ENCODE data around the gene OGFOD3.

OGFOD3 gene

DNA sequence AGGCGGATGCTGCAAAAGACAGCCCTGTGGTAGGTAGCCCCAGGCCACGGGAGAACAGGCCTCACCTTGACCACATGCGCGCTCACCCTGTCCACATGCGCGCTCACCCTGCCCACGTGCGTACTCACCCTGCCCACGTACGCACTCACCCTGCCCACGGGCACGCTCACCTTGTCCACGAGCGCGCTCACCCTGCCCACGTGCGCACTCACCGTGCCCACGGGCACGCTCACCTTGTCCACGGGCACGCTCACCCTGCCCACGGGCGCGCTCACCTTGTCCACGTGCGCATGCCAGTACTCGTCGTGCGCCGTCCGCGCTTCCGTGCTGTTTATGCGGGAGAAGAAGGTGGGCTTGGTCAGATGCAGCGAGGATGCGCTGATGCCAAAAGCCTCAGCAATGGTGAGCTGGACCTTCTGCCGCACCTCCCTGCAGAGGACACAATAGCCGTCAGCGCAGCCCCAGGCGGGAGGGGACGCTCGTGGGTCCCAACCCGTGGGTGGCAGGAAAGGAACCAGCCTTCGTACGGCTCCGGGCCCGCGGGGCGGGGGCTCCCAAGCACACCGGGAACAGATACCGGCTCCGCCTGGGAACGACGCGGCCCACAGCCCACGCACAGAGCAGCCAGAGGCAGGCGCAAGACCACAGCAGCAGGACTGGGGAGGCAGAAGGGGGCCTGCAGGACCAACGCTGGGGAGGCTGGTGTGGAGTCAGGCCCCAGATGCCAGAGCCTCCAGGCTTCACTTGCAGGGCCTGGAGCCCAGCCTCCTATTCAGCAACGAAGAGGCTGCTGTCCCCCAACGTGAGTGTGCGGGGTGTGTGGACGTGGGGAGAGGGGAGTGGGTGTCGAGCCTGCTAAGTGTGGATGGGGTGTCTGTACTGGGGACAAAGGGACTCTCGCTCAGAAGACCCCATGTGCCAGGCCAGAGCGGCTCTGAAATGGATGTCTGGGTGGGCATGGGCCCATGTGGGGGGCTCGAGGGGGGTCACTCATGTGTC, 14.4 kb downstream of the OGFOD3 start:
- TF ChIP-seq CTCF (IDR thresholded peaks at IDR 0.05; ENCODE audit: low read depth, low read length) = no peak
- H3K9me3 ChIP-seq = no peaks in the 10 kb centered on the region
- H3K36me3 ChIP-seq = no peaks in the 10 kb centered on the region
- H3K27me3 ChIP-seq = no peaks in the 10 kb centered on the region
- peaks cover 14% of the 10 kb centered on the region for H3K4me1 ChIP-seq
- H3K4me3 ChIP-seq (ENCODE audit: low read depth, low read length) = no peak overlapping the region
- no peak for DNase-seq

DNA sequence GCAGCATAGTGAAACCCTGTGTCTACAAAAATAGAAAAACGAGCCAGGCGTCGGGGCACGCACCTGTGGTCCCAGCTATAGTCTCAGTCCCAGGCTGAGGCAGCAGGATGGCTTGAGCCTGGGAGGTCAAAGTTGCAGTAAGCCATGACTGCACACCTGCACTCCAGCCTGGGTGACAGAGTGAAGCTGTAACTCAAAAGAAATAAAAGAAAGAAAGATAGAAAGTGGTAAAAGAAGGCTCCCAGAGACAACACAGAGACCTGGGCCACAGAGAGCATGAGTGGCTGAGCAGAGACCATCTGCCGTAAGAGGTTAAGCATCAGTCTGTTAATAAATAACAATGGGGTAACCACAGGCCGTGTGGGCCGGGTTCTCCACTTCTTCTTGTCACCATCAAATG, 15.5 kb downstream of the OGFOD3 start:
- H3K9me3 ChIP-seq = no peaks in the 10 kb centered on the region
- no peak for TF ChIP-seq CTCF (IDR thresholded peaks at IDR 0.05; ENCODE audit: low read depth, low read length)
- no peak for DNase-seq

DNA sequence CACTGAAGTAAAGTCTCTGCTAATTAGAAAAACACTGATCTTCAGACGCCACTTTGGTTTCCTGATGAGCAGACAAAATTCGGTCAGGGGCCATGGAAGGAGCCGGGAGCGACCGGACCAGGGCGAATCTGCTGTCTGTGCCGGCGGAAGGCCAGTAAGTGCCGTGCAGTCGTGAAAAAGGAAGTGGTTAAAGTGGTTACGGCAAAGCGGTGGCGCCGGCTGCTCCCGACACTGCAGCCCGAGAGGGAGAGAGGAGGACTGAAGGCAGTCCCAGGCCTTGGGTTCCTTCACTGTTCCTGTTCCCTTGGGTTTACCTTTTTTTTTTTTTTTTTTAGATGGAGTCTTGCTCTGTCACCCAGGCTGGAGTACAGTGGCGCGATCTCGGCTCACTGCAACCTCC, 17.6 kb downstream of the OGFOD3 start:
- peaks cover 14% of the 10 kb centered on the region for H3K4me1 ChIP-seq
- H3K4me3 ChIP-seq (ENCODE audit: low read depth, low read length) = no peak overlapping the region
- no peaks in the 10 kb centered on the region for H3K36me3 ChIP-seq
- H3K27me3 ChIP-seq = no peaks in the 10 kb centered on the region
- DNase-seq = no peak
- no peaks in the 10 kb centered on the region for H3K9me3 ChIP-seq
- no peak for TF ChIP-seq CTCF (IDR thresholded peaks at IDR 0.05; ENCODE audit: low read depth, low read length)

More for the DNA sequence above, 15.5 kb downstream of the OGFOD3 start:
- H3K36me3 ChIP-seq = no peaks in the 10 kb centered on the region
- H3K4me3 ChIP-seq (ENCODE audit: low read depth, low read length) = no peak overlapping the region
- peaks cover 14% of the 10 kb centered on the region for H3K4me1 ChIP-seq
- H3K27me3 ChIP-seq = no peaks in the 10 kb centered on the region

DNA sequence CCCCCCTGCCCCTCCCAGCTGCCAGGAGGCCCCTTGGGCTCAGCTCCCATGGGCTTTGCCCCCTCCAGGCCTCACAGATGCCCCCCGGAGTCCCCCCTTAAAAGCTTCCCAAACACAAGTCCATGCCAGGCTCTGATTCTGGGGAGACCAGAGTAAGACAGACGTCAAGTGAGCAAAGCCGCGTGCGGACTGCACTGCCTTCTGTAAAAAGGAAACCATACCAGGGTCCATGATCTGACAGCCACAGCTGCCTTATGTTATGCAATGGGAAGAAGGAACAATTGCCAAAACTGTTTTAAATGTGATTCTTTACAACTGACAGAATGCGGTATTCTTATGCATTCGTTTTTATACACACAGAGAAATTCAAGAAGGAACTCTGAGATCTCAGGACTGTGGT, 18.2 kb downstream of the OGFOD3 start:
- TF ChIP-seq CTCF (IDR thresholded peaks at IDR 0.05; ENCODE audit: low read depth, low read length) = no peak
- no peaks in the 10 kb centered on the region for H3K36me3 ChIP-seq
- no peaks in the 10 kb centered on the region for H3K27me3 ChIP-seq
- no peak overlapping the region for H3K4me3 ChIP-seq (ENCODE audit: low read depth, low read length)
- no peaks in the 10 kb centered on the region for H3K9me3 ChIP-seq
- H3K4me1 ChIP-seq = peaks cover 14% of the 10 kb centered on the region
- no peak for DNase-seq

DNA sequence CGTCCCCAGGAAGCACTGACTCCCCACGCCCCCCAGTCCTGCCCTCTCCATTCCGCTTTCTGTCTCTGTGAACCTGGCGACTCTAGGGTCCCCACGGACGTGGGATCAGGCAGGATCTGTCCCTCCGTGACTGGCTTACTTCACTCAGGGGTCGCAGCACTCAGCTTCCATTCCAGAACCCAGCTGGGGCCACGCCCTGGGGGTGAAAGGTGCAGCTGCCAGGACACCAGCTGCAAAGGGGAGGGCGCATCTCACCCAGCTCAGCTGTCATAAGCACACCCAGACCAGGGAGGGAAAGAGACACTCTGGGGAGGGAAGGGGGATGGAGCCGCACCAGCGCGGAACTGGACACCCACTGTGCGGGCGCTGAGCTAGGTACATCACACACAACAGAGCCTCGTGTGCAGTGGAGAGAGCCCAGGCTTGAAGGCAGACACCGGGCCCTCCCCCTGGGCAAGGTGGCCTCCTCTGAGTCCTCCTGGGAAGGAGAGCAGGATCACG, 18.7 kb downstream of the OGFOD3 start:
- no peaks in the 10 kb centered on the region for H3K9me3 ChIP-seq
- no peaks in the 10 kb centered on the region for H3K27me3 ChIP-seq
- no peak for TF ChIP-seq CTCF (IDR thresholded peaks at IDR 0.05; ENCODE audit: low read depth, low read length)
- peaks cover 14% of the 10 kb centered on the region for H3K4me1 ChIP-seq
- peak overlapping the region; percentile 15; the same call in 1 of the 2 replicates for H3K4me3 ChIP-seq (ENCODE audit: low read depth, low read length)
- DNase-seq = peak; percentile 63
- H3K36me3 ChIP-seq = no peaks in the 10 kb centered on the region

- DNase-seq = peak; percentile 63
- Histone ChIP-seq H3K4me1 (peaks cover 14% of the 10 kb centered on the region), H3K4me3 (ENCODE audit: low read depth, low read length) (no peak overlapping the region), H3K9me3 (no peaks in the 10 kb centered on the region), H3K36me3 (no peaks in the 10 kb centered on the region), H3K27me3 (no peaks in the 10 kb centered on the region)
- TF ChIP-seq CTCF (IDR thresholded peaks at IDR 0.05; ENCODE audit: low read depth, low read length) = no peak
Measured at GRCh38 chr17:82399041-82399441, 19.3 kb downstream of the OGFOD3 start.
